Measurements from ENCODE around the gene ZFX.
"Not testable (repeated sequence)": the region's sequence is repeated elsewhere in the genome, so short reads cannot be mapped to it uniquely, and the experiment has no call there.

ZFX gene

GRCh38 chrX:24151513-24151912 lies 2.0 kb downstream of the ZFX start:
- DNase-seq (ENCODE audit: low spot score), result no peak

GRCh38 chrX:24153178-24153795 lies 3.8 kb downstream of the ZFX start:
- peak; percentile 63 for DNase-seq (ENCODE audit: low spot score)

- peak; percentile 59 for DNase-seq (ENCODE audit: low spot score)
Observed at GRCh38 chrX:24153796-24154189, 4.3 kb downstream of the ZFX start.

- no peak for DNase-seq (ENCODE audit: low spot score)
Observed at GRCh38 chrX:24154490-24155034, 5.0 kb downstream of the ZFX start.

- not testable (repeated sequence) for DNase-seq (ENCODE audit: low spot score)
Observed at GRCh38 chrX:24155747-24156146, 6.2 kb downstream of the ZFX start.

- DNase-seq (ENCODE audit: low spot score), result no peak
Observed at GRCh38 chrX:24156177-24156576, 6.6 kb downstream of the ZFX start.

- DNase-seq (ENCODE audit: low spot score), result no peak
Observed at GRCh38 chrX:24158881-24159280, 9.4 kb downstream of the ZFX start.

GRCh38 chrX:24166078-24166477 lies 16.5 kb downstream of the ZFX start:
- DNase-seq (ENCODE audit: low spot score), result no peak

- no peak for DNase-seq (ENCODE audit: low spot score)
Observed at GRCh38 chrX:24167719-24168472, 18.4 kb downstream of the ZFX start.

- no peak for DNase-seq (ENCODE audit: low spot score)
Observed at GRCh38 chrX:24168807-24169206, 19.3 kb downstream of the ZFX start.

- DNase-seq (ENCODE audit: low spot score), result no peak
Observed at GRCh38 chrX:24169211-24169610, 19.7 kb downstream of the ZFX start.

GRCh38 chrX:24173115-24173847 lies 23.8 kb downstream of the ZFX start:
- DNase-seq (ENCODE audit: low spot score), result no peak

GRCh38 chrX:24175276-24175675 lies 25.7 kb downstream of the ZFX start:
- no peak for DNase-seq (ENCODE audit: low spot score)

GRCh38 chrX:24178441-24178840 lies 28.9 kb downstream of the ZFX start:
- no peak for DNase-seq (ENCODE audit: low spot score)

- DNase-seq (ENCODE audit: low spot score), result no peak
Observed at GRCh38 chrX:24184018-24184417, 34.5 kb downstream of the ZFX start.

GRCh38 chrX:24186483-24186882 lies 37.0 kb downstream of the ZFX start:
- DNase-seq (ENCODE audit: low spot score), result no peak

GRCh38 chrX:24186986-24187385 lies 37.5 kb downstream of the ZFX start:
- no peak for DNase-seq (ENCODE audit: low spot score)

GRCh38 chrX:24189490-24189889 lies 40.0 kb downstream of the ZFX start:
- DNase-seq (ENCODE audit: low spot score), result no peak

GRCh38 chrX:24190500-24191156 lies 41.1 kb downstream of the ZFX start:
- DNase-seq (ENCODE audit: low spot score), result no peak

GRCh38 chrX:24196509-24196908 lies 47.0 kb downstream of the ZFX start:
- DNase-seq (ENCODE audit: low spot score), result no peak

GRCh38 chrX:24198101-24198500 lies 48.6 kb downstream of the ZFX start:
- no peak for DNase-seq (ENCODE audit: low spot score)

- DNase-seq (ENCODE audit: low spot score), result no peak
Observed at GRCh38 chrX:24200133-24200532, 50.6 kb downstream of the ZFX start.

Data from SK-N-DZ (cell line).